SIG-M5 (cell line): ENCODE measurements around the gene CENPU.

ENCODE experiments used
- DNase-seq: peaks from one replicate; lab custom pipeline; 2025; lab: John Stamatoyannopoulos, UW

CENPU gene

DNA sequence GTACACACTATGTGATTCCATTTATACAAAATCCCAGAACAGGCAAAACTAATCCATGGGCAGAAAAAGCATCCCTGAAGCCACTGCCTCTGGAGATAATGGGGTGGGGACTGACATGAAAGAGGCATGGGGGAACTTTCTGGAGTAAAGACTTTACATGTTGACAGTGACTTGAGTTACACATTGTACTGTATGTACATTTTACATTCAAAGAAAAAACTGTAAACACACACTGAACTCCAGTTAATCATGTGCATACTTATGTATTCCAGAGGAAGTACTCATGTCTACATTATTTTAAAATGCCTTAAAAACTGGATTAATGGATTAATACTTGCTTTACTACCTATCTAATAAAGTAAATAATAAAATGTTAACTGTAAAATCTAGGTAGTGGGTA, 21.6 kb downstream of the CENPU start:
- DNase-seq = no peak

DNA sequence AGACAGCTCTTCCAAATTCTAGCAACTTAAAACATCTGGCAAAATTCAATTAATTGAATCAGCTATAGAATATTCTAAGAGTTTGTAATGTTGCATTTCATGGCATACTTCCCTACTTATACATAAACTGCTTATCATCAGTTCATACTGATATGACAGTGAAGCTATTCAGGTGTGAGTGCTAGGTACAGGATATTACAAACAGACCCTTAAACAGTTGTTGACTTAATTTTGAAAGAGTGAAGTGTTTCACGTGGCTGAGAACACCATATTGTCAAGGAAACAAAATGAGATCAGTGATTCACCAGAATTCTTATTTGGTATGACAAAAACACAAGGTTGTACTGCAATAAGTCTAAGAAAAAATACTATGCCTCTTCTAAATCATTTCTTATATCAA, 27.4 kb downstream of the CENPU start:
- DNase-seq = no peak

DNA sequence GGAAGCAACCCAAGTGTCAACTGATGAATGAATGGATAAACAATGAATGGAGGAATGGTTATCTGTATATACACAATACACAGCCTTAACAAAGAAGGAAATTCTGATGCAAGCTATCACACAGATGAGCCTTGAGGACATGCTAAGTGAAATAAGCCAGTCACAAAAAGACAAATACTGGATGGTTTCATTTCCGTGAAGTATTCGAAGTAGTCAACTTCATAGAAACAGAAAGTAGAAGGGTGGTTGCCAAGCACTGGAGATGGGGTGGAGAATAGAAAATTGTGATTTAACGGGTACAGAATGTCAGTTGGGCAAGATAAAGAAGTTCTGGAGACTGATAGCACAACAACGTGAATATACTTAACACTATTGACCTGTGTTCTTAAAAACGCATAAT, 28.2 kb downstream of the CENPU start:
- DNase-seq = no peak

DNA sequence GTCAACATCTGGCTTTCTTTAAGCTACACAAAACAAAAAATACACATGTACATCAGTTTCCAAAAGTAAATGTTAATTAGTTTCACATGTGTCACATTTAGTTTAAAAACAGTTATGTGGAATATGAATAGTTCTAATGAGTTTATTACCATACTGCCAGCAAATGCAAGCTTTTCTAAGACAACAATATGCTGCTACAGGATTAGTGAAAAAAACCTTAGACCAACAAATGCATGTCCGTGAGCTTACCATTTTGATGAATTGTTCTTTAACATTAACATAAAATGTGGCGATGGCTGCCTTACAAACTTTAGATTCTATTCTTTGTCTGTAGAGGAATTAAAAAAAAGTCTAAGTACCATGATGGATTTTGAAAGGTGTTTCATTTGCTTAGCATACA, 31.8 kb downstream of the CENPU start:
- no peak for DNase-seq

GRCh38 chr4:184699941-184700340, 34.0 kb downstream of the CENPU start:
- DNase-seq = no peak

DNA sequence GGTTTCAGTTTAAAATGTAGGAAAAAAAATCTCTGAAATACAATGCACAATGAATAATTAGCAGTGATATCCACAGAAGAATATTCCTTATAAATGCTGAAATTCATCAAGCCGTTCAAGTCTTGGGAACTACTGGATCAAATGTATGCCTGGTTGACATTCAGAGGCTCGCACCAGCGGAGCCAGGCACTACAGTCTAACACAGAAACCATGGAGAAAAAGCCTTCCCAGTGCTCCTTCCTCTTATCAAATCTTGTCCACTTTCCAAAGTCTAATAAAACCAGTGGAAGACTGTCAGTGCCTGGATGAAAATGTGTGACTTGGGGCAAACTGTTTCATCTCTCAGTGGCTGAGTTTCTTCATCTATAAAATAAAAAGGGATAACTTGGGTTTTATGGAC, 35.9 kb downstream of the CENPU start:
- no peak for DNase-seq

DNA sequence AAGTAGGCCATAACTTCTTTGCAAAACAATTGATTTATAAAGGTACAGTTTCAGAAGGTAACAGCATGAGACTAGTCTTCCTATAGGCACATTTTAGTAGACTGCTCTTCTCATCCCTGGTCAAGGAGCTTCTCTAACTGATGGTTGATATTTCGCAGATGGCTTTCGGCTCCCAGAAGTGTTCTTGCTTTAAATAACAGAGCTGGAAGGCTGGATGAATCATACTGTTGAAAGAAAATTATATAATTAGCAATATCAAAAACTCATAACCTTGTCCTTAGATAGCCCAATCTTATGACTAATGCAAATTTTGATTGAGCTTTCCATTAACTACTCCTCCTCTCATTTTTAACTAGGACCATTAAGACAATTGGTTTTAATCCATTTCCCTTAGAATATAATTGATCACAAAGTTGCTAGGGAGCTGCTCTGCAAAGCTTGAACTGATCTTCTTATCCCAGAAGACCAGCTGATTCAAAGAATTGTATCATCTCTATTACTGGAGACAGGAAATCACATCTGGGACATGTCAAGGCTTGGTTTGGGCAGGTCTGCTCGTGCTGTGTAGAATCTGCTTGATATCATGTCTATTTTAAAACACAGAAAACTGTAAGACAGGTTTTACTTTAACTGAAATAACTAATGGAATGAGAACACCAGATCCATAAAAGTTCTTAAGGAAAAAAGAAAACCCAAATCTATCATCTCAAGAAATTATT, 38.6 kb downstream of the CENPU start:
- no peak for DNase-seq

DNA sequence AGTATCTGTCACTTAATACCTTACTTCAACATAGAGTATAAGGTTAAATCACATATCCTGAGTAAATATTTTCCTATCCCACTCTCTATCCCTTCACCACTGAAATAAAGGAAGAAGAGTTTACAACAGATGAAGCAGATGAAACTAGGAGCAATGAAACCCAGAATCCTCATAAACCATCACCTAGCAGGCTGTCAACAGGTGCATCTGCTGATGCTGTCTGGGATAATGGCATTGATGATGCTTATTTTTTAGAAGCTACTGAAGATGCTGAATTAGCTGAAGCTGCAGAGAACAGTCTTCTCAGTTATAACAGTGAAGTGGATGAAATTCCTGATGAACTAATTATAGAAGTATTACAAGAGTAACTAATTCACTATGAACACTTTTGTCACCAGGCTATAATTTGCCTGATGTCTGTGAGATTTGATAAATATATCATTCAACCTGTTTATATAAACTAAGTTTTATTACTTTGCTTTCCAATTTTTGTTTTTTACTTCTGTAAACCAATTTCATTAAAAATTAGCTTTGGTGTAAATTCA, 39.4 kb downstream of the CENPU start:
- no peak for DNase-seq

DNA sequence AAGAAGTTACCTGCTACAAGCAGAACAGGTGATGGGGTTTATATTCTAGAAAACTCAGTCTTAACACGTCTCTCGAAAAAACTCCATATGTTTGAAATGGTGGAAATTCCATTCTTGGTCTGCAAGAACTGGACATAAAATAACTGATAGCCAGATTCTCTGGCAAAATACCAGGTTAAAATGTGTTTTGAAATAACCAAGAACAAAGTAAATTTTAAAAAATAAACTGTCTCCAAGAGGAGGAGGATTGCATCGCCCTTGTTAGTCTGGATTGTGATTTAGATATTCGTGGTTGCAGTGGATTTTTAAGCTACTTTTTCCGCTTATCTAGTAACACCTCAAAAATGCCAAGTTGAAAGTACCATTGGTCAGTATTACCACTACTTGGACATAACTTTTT, 40.8 kb downstream of the CENPU start:
- no peak for DNase-seq

DNA sequence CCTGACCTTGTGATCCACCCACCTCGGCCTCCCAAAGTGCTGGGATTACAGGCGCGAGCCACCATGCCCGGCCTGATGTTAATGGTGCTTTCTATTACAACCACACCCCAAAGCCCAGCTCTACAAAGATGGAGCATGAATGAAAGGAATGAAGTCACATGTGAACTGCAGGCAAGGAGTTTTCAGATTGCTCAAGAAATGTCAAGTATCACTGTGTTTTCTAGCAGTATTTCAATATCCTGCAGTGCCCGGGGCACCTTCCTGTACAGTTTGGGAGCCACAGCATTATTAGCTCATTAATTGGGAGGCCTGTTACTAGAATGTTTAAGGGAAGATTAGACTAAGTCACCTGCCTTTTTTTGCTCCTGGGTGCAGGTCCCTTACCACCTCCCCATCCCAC, 44.2 kb downstream of the CENPU start:
- no peak for DNase-seq

- DNase-seq = no peak
These were observed 45.4 kb downstream of the CENPU start for GRCh38 chr4:184688447-184688846.

DNA sequence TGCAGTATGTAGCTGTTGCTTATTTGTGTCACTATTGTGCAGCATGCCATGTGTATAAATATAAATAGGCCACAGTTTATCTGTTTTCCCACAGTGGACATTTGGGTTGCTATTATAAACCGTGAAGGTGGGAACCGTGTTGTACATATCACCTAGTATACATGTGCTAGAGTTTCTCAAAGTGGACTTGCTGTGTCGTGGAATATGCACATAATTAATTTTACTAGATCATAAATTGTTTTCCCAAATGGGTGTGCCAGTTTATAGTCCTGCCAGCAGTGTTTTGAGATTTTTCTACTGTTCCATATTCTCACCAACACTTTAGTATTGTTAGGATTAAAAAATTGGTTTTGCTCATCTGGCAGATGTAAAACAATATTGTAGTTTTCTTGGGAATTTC, 45.9 kb downstream of the CENPU start:
- DNase-seq = no peak

DNA sequence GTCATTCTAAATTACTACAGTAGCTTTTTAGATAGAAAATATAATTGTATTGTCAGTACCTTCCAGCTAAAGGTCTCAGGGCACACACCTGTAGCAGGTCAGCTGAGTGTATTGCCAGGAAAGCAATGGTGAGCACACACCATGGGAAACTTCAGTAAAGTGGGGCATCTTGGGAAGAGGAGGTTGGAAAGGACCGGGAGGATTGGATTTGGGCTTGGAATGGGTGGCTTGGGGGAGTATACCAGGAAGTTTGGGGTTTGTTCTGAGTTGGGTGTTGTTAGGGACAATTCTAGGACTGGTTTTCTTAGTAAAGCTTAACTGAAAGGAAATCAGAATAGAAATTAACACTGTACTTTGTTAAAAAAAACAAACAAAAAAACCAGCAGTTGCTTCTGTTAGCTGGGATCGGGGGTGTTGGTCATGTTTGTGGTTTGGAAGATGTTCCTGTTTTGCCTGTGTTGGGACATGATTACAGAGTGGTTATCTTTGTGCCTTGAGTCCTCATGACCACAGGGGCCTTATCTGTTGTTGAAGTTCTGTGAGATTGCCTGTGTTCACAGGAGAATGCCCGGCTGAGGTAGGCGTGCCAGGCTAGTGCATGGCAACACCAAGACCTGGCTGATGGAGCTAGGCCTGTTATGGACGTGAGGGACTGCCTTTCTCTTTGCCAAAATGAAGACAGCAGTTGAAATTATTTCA, 49.3 kb downstream of the CENPU start:
- peak; percentile 57 for DNase-seq

- DNase-seq = no peak
These were observed 52.0 kb downstream of the CENPU start for GRCh38 chr4:184681916-184682315.

- no peak for DNase-seq
These were observed 53.2 kb downstream of the CENPU start for GRCh38 chr4:184680698-184681097.

GRCh38 chr4:184675821-184676492, 57.9 kb downstream of the CENPU start:
- DNase-seq = no peak

GRCh38 chr4:184675018-184675417, 58.9 kb downstream of the CENPU start:
- no peak for DNase-seq

- DNase-seq = no peak
These were observed 59.9 kb downstream of the CENPU start for GRCh38 chr4:184674011-184674410.

GRCh38 chr4:184672741-184673140, 61.2 kb downstream of the CENPU start:
- no peak for DNase-seq

DNA sequence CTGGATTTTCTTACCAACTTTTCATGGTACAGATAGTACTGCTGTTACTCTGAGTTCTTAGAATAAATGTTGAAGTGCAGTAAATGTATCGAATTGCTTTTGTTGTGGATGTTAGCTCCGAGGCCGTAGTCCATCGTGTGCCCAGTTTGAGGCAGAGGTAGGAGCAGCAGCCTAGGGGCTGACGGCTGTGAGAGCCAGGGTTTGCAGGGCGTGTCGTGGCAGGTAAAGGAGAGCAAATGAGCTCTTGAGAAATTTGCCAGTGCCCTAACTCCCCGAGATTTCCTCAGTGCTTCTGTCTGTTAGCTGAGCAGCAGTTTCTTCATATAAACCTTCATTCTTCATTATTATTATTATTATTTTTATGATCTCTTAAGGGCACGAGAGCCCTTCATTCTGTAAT, 62.8 kb downstream of the CENPU start:
- no peak for DNase-seq

GRCh38 chr4:184669251-184669650, 64.6 kb downstream of the CENPU start:
- DNase-seq = no peak

GRCh38 chr4:184668511-184669114, 65.3 kb downstream of the CENPU start:
- no peak for DNase-seq

DNA sequence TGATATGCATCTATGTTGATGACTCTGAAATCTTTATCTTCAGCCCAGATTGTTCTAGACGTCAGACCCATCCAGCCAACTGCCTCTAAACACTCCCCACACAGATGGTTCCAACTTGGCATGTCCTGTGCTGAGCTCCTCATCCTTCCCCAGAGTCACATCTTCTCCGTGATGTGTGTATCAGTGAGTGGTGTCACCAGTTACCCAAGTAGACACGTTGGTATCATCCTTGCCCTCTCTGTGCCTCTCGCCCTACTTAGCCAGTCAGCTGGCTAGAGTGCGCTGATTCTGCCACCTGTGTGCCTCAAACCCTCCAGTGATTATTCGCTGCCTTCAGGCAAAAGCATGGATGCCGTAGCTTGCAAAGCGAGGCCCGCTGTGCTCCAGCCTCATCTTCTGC, 65.8 kb downstream of the CENPU start:
- DNase-seq = no peak
